Stimulated activated CD8-positive, alpha-beta memory T cell treated with anti-CD3 and anti-CD28 coated beads, Interleukin-7, amount 100 ng/mL, for 48 hours (primary cell): ENCODE measurements around the gene ERGIC1.

Source experiments
- DNase-seq, 2 donors: peaks; one replicate each; pipeline ENCODE4 v3.0.0-alpha.2; 2020; ENCODE audit warnings: low read depth in 1 of 2; ENCODE audit errors: extremely low read depth in 1 of 2

Gene ERGIC1

GRCh38 chr5:172898843-172899369, 64.9 kb downstream of the ERGIC1 start:
- no peak for DNase-seq

- no peak for DNase-seq
Observed at GRCh38 chr5:172899436-172899835, 65.4 kb downstream of the ERGIC1 start.

GRCh38 chr5:172901012-172901780, 67.1 kb downstream of the ERGIC1 start:
- no peak for DNase-seq

GRCh38 chr5:172901788-172902496, 67.9 kb downstream of the ERGIC1 start:
- DNase-seq: no peak

GRCh38 chr5:172902497-172903472, 68.7 kb downstream of the ERGIC1 start:
- no peak for DNase-seq

GRCh38 chr5:172903790-172904189, 69.7 kb downstream of the ERGIC1 start:
- DNase-seq: no peak

- no peak for DNase-seq
Observed at GRCh38 chr5:172904312-172904642, 70.2 kb downstream of the ERGIC1 start.

- DNase-seq: no peak
Observed at GRCh38 chr5:172904643-172905345, 70.7 kb downstream of the ERGIC1 start.

- no peak for DNase-seq
Observed at GRCh38 chr5:172905346-172906140, 71.5 kb downstream of the ERGIC1 start.

GRCh38 chr5:172906436-172906835, 72.4 kb downstream of the ERGIC1 start:
- no peak for DNase-seq

- DNase-seq: no peak
Observed at GRCh38 chr5:172906888-172907287, 72.8 kb downstream of the ERGIC1 start.

- DNase-seq: no peak
Observed at GRCh38 chr5:172907657-172908056, 73.6 kb downstream of the ERGIC1 start.

GRCh38 chr5:172908662-172909061, 74.6 kb downstream of the ERGIC1 start:
- no peak for DNase-seq

- DNase-seq: no peak
Observed at GRCh38 chr5:172909931-172910502, 76.0 kb downstream of the ERGIC1 start.

GRCh38 chr5:172910828-172911627, 77.0 kb downstream of the ERGIC1 start:
- DNase-seq: no peak

GRCh38 chr5:172911628-172911880, 77.5 kb downstream of the ERGIC1 start:
- no peak for DNase-seq

- no peak for DNase-seq
Observed at GRCh38 chr5:172911976-172912375, 77.9 kb downstream of the ERGIC1 start.

- no peak for DNase-seq
Observed at GRCh38 chr5:172913117-172913850, 79.2 kb downstream of the ERGIC1 start.
